ENCODE results near the gene TRAPPC12. TPM values are rescaled to one million over a fixed set of nuclear protein-coding genes. Genes with fewer than 3 reads are reported as not detected.
"Not testable (repeated sequence)": the region's sequence is repeated elsewhere in the genome, so short reads cannot be mapped to it uniquely, and the experiment has no call there.

Gene TRAPPC12
- total RNA-seq, 1 donor from 2014 or later: 94.8 TPM

DNA sequence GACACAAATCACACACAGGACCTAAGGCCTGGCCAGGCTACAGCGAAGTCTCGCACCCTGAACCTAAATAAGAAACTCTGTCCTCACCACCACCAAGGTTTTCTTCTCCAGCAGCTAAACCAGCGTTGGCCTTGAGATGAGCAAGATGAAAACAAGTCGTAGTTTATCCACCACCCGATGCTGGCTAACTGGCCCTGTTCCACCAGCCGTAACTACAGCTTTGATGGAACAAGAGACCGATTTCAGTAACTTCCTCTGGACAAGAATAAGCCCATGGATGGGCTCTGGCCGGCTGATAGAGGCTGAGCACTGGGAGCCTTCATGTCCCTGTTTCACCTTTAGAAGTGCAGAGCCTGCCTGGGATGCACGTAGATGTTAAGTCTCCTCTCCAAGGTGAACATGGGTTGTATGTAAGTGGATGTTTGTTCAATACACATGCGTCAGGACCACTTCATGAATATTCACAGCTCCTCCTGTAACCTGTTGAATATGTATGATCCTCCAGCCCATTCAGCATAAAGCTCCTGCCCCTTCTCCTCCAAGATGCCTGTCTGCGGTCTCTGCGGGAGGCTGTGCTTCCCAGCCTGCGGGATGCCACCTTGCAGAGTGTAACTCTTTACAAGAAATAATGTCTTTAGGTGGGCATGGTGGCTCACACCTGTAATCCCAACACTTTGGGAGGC lies 115.6 kb downstream of the TRAPPC12 start:
- no peaks in the 10 kb centered on the region for H3K4me1 ChIP-seq
- H3K4me3 ChIP-seq: no peak overlapping the region
- TF ChIP-seq, protein P1, sequence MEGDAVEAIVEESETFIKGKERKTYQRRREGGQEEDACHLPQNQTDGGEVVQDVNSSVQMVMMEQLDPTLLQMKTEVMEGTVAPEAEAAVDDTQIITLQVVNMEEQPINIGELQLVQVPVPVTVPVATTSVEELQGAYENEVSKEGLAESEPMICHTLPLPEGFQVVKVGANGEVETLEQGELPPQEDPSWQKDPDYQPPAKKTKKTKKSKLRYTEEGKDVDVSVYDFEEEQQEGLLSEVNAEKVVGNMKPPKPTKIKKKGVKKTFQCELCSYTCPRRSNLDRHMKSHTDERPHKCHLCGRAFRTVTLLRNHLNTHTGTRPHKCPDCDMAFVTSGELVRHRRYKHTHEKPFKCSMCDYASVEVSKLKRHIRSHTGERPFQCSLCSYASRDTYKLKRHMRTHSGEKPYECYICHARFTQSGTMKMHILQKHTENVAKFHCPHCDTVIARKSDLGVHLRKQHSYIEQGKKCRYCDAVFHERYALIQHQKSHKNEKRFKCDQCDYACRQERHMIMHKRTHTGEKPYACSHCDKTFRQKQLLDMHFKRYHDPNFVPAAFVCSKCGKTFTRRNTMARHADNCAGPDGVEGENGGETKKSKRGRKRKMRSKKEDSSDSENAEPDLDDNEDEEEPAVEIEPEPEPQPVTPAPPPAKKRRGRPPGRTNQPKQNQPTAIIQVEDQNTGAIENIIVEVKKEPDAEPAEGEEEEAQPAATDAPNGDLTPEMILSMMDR (IDR thresholded peaks at IDR 0.05): no peak
- TF ChIP-seq POLR2AphosphoS5 (IDR thresholded peaks at IDR 0.05; ENCODE audit: insufficient read depth in 1 of 2, low read depth in 1 of 2): no peak
- TF ChIP-seq POLR2A (IDR thresholded peaks at IDR 0.05): no peak
- no peak for DNase-seq (ENCODE audit: extremely low spot score in 2 of 2)
- H3K27me3 ChIP-seq: no peaks in the 10 kb centered on the region
- intact Hi-C loops (cut with DNase I): no loop called here
- H3K27ac ChIP-seq: no peak overlapping the region
- H3K36me3 ChIP-seq: peaks cover 0 to 45% of the 10 kb centered on the region in 2 donors
- no peaks in the 10 kb centered on the region for H3K9me3 ChIP-seq

DNA sequence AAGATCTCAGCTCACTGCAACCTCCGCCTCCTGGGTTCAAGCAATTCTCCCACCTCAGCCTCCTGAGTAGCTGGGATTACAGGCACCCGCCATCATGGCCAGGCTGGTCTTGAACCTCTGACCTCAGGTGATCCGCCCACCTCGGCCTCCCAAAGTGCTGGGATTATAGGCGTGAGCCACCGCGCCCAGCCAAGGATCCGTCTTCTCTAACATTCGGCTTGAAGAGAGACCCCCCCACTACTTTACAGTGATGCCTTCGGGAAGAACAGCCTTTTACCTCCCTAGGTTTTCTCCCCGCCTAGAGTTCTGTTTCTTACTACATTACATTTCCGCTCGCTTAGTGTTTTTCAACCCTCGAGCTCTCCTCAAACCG lies 117.2 kb downstream of the TRAPPC12 start:
- not testable (repeated sequence) for H3K9me3 ChIP-seq

DNA sequence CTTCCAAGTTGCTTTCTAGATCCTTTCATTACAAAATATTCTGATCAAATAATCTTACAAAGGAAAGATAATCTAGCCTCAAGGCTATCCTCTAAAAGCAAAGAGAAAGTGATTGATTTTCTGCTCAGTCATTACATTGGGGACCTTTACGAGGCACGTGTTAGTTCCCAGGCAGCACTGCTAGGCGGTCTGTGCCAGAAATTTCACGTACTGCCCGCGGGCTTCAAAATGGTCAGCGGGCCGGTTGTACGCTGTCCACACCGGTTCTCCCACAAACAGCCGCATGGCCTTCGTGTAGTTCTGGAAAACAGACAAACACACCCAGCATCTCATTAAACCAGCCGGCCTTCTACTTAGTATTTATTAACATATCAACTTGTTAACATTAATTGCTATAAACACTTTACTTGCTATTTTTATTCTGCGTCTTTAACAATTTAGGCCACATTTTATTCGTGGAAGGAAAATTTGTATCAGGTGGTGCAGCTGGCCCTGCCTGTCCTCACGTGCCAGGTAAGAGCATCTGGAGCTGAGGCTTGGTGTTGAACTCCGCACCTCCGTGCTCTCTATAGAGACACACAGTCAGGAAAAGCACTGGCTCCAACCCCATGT lies 119.4 kb downstream of the TRAPPC12 start:
- Histone ChIP-seq H3K4me1 (no peaks in the 10 kb centered on the region), H3K27me3 (no peaks in the 10 kb centered on the region), H3K36me3 (peaks cover 0 to 62% of the 10 kb centered on the region in 2 donors), H3K4me3 (no peak overlapping the region), H3K27ac (no peak overlapping the region), H3K9me3 (no peaks in the 10 kb centered on the region)
- DNase-seq (ENCODE audit: extremely low spot score in 2 of 2): no peak
- TF ChIP-seq, protein P1 (IDR thresholded peaks at IDR 0.05): no peak
- no peak for TF ChIP-seq POLR2A (IDR thresholded peaks at IDR 0.05)
- no peak for TF ChIP-seq POLR2AphosphoS5 (IDR thresholded peaks at IDR 0.05; ENCODE audit: insufficient read depth in 1 of 2, low read depth in 1 of 2)
- intact Hi-C loops (cut with DNase I): no loop called here

More for the DNA sequence above, 117.2 kb downstream of the TRAPPC12 start:
- H3K27me3 ChIP-seq; DNase-seq (ENCODE audit: extremely low spot score in 2 of 2); intact Hi-C loops (cut with DNase I); H3K4me3 ChIP-seq; H3K27ac ChIP-seq; H3K4me1 ChIP-seq: not testable (repeated sequence)
- peaks cover 0 to 52% of the 10 kb centered on the region in 2 donors for H3K36me3 ChIP-seq

DNA sequence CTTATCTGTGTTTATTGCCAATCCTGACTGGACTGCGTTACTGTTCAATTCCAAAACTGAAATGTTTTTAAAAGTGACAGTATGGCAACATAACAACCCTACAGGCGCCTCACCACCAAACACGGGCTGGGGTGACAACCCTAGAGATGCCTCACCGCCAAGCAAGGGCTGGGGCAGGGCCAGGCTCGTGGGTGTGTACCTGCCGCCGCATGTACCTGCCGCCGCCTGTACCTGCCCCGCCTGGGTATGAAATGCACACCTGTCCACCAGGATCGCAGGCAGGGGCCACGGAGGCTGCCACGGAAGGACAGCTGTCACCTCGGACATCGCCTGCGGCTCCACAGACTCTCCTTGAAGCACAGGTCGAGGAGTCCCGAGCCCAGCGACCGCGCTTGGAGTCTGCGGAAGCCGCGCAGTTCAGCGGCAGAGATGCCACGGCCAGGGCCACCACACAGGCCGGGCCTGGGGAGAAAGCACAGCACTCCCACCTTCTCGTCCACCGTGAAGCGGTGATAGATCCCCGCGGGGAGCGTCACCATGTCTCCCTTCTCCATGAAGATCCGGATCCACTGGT lies 120.9 kb downstream of the TRAPPC12 start:
- Histone ChIP-seq H3K27me3 (no peaks in the 10 kb centered on the region), H3K4me3 (no peak overlapping the region), H3K27ac (no peak overlapping the region), H3K9me3 (no peaks in the 10 kb centered on the region), H3K4me1 (no peaks in the 10 kb centered on the region), H3K36me3 (peaks cover 0 to 60% of the 10 kb centered on the region in 2 donors)
- DNase-seq (ENCODE audit: extremely low spot score in 2 of 2): no peak
- intact Hi-C loops (cut with DNase I): no loop called here
- TF ChIP-seq POLR2AphosphoS5 (IDR thresholded peaks at IDR 0.05; ENCODE audit: insufficient read depth in 1 of 2, low read depth in 1 of 2): no peak
- no peak for TF ChIP-seq POLR2A (IDR thresholded peaks at IDR 0.05)
- TF ChIP-seq, protein P1 (IDR thresholded peaks at IDR 0.05): no peak

DNA sequence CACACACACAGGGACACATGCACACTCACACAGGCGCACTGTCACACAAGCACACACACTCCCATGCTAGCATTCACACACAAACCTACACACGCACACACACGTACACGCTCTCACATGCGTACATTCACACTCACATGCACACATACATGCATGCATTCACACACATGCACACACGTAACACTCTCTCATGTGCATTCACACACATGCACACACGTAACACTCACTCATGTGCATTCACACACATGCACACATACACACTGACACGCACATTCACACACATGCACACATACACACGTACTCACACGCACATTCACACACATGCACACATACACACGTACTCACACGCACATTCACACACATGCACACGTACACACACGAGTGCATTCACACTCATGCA lies 123.6 kb downstream of the TRAPPC12 start:
- Histone ChIP-seq H3K4me3 (no peak overlapping the region), H3K36me3 (peaks cover 0 to 40% of the 10 kb centered on the region in 2 donors), H3K4me1 (peaks cover 6% of the 10 kb centered on the region), H3K9me3 (no peaks in the 10 kb centered on the region), H3K27me3 (no peaks in the 10 kb centered on the region), H3K27ac (no peak overlapping the region)
- no peak for DNase-seq (ENCODE audit: extremely low spot score in 2 of 2)
- TF ChIP-seq POLR2AphosphoS5 (IDR thresholded peaks at IDR 0.05; ENCODE audit: insufficient read depth in 1 of 2, low read depth in 1 of 2) (no peak), POLR2A (IDR thresholded peaks at IDR 0.05) (no peak)
- TF ChIP-seq, protein P1 (IDR thresholded peaks at IDR 0.05): no peak
- intact Hi-C loops (cut with DNase I): no loop called here

All from vagina (tissue), 2 donors.